ENCODE data around the gene FABP6.

The FABP6 gene

GRCh38 chr5:160262151-160263074 lies 33.1 kb downstream of the FABP6 start:
- DNase-seq (ENCODE audit: low spot score) = peak; percentile 31

- DNase-seq (ENCODE audit: low spot score) = no peak
These were observed 34.1 kb downstream of the FABP6 start for GRCh38 chr5:160263326-160263855.

DNA sequence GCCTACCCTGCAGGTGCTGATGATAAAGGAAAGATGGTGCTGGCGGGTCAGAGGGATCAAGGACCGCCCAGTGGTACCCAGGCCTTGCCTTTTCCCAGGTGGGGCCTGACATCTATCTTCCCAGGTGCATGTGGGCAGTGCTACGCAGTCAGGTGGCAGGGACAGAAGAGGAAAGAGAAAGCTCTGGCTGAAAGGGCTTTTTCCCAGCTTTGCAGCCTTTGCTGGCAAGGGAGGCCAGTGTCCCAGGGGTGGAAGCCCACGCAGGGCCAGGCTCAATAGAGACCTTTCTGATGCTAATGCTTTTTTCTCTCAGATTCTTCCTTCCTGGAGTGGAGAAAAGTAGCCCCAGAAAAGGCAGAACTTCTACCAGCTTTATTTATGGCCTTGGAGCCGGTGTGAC lies 36.7 kb downstream of the FABP6 start:
- no peak for DNase-seq (ENCODE audit: low spot score)

- DNase-seq (ENCODE audit: low spot score) = no peak
These were observed 37.5 kb downstream of the FABP6 start for GRCh38 chr5:160266752-160267345.

DNA sequence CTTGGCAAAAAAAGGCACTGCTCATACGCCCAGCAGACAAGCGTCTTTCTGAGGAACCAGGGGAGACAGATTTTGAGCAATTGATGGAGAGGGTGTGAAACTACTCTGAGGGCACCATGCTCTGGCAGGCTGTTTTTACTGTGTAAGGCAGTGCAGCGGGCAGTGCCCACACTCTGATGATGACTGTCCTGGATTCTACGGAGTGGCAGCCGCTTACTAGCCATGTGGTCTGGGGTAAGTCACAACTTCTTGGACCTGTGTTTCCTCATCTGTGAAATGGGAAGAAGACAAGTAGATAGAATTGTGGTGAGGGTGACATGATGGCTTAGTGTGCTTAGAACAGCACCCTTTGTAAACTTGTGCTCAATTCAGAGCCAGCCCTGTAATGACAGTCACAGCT lies 38.8 kb downstream of the FABP6 start:
- no peak for DNase-seq (ENCODE audit: low spot score)

DNA sequence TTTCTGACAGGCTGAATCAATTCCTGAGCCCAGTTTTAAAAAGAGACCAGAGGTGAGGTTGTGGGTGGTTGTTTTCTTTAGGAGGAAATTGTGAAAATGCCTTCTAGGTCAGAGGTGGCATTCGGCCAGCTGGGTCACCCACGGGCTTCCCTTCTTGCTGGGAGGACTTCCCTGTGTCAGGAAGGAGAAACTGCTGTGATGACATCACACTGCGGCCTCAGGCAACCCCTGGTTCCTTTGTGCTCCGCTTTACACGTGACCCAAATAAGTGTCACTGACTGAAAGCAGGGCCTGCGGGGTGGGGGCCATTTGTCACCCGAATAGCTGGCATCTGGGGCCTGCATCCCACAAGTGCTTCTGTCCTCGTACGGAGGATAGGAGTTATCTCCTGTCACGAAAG lies 39.7 kb downstream of the FABP6 start:
- peak; percentile 63 for DNase-seq (ENCODE audit: low spot score)

DNA sequence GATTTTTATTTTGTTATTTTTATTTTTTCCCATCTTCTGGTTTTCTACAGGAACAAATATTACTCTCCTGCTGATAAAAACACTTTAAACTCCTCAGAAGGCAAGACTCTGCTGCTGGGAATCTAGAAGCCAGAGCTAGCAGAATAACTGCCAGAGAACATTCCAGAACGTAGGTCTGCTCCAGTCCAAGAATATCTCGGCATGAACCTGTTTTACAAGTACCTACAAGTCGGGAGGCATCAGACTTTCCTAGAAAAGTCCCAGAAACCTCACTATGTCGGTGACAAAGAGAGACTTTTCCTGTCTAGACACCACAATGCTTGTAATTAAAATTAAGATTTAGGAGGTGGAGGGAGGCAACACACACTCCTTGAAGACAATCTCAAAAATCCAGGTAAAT lies 41.4 kb downstream of the FABP6 start:
- no peak for DNase-seq (ENCODE audit: low spot score)

DNA sequence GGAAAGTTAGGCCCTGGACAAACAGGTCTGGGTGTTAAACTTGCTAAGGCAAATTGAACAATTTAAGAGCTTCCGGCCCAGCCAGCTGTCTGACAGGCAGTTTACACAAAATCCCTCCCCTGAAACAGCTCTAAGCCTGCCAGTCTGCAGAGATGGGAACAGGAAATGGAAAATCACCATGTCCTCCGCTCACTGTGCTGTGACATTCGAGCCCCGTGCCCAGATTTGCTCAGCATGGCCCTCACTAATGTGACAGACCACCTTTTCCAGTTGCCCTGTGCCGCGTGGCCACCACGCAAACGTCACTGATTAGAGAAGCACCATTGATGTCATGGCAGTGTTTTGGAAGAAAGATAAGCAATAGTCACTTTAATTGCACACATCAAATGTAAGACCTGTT lies 42.1 kb downstream of the FABP6 start:
- DNase-seq (ENCODE audit: low spot score) = no peak

DNA sequence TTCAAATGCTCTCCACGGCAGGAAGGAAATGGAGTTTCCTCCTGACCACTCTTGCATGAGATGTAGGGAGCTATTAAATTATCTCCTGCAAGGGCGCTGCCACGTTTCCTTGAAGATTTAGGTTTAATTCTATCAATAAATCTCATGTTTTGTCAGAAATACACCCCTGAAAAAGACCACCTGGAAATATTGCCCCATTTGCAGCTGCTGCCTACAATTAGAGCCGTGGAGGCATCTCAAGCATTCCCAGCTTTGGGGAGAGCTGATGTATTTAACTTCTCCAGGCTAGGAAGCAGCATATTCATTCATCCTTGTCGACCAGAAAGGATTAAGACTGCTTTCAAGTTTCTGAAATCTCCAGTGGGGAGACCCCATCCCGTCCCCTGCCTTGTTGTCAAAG lies 42.5 kb downstream of the FABP6 start:
- no peak for DNase-seq (ENCODE audit: low spot score)

GRCh38 chr5:160272264-160272663 lies 43.0 kb downstream of the FABP6 start:
- DNase-seq (ENCODE audit: low spot score) = no peak

GRCh38 chr5:160272889-160273288 lies 43.6 kb downstream of the FABP6 start:
- DNase-seq (ENCODE audit: low spot score) = no peak

- no peak for DNase-seq (ENCODE audit: low spot score)
These were observed 45.2 kb downstream of the FABP6 start for GRCh38 chr5:160274483-160274931.

DNA sequence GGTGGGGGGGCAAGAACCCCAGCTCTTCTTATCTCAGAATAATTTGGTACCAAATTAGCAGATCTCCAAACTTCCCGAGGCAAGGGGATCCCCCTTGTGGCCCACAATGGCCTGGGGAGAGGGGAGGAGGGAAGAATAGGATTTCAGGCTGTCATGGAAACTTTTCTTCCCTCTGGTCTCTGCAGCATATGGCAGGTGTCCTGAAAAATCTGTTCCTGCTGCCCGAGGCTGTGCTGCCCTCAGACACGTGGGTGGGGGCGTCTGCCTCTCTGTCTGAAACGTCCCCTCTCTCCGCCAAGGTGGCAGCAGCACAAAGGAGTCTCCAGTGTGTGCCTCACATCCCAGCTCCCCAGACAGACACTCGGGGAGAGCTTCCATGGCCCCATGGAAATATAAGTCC lies 49.0 kb downstream of the FABP6 start:
- DNase-seq (ENCODE audit: low spot score) = no peak

GRCh38 chr5:160280384-160281095 lies 51.2 kb downstream of the FABP6 start:
- no peak for DNase-seq (ENCODE audit: low spot score)

- DNase-seq (ENCODE audit: low spot score) = no peak
These were observed 52.0 kb downstream of the FABP6 start for GRCh38 chr5:160281275-160281674.

DNA sequence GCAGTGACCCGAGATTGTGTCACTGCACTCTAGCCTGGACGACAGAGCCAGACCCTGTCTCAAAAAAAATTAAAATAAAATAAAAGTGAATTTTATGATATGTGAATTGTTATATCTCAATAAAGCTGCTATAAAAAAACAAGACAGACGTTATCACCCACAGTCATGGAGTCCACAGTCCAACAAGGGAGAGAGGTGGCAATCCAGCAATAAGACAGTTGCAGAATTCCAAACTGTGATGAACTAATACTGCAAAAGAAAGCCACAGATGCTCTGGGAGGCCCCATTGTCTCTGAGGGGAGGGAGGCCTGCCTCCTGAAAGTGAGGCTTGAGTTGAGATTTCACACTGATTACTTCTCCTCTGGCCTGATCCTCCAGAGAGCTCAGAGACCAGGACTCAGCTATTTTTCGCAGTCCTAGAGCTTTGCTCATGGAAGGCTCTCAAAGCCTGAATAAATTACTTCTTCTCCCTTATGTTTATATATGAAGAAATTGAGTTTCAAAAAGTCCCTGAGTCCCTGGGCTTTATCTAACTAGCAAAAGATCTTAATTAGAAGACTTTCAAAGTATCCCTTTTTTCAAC lies 55.1 kb downstream of the FABP6 start:
- DNase-seq (ENCODE audit: low spot score) = no peak

DNA sequence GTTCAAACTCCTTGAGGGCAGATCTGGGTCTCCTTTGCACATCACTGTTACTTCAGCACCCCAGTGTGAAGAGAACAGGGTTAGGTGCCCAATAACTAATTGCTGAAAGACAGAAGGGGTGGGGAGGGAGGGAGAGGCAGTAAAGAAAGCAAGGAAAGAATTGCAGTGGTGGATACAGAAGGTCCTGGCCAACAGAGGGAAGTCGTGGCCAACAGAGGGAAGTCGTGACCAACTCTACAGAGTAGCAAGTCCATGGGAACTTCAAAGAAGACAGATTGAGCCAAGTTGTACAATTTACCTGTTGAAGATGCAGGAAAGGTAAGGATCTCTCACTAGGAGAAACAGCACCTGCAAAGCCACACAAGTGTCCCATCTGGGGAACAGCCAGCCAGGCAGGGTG lies 56.0 kb downstream of the FABP6 start:
- no peak for DNase-seq (ENCODE audit: low spot score)

DNA sequence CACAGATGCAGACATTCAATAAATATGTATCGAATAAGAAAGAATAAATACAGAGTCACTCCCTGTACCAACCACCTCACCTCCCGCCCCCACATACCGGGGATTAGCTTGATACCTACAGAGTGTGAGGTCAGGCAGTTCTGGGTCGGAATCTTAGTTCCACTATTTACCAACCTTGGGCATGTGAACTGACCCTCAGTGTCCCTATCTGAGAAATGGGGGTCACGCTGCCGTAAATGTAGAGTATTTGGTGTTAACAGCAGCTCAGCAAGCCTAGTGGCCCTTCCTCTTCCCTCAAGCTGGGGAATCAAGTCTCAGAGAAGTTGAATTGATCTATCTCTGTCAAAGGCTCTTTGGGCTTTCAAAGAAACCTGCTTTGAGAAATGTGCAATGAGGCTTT lies 57.6 kb downstream of the FABP6 start:
- DNase-seq (ENCODE audit: low spot score) = no peak

DNA sequence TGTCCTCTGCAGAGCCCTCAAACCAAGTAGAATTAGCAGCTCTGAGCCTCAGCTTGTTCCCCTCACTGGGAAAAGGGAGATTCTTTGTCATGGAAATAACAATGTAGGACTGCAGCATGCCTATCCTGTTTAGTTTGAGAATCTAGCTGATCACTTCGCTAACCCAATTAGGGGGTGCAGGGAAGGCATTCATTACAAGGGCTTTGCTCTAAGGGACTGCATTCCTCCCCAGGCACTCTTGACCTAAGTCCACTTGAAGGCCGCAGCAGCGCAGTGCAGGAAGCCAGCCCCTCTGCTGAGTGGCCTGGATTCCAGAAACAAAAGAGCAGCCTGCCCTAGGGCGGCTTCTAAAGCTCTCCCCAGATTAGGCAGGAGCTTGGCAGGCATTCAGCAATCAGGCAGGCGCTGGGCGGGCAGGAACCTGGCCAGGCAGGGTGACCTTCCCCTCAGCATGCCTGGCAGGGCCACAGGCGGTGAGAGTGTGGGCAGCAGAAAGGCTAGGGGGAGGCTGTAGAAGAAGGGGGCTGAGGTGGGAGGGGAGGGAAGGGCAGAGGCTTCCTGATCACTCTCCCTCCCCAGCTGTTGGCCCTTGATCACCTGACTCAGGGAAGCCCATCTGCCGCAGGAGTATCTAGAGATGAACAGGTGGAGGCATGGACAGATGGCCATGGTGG lies 58.2 kb downstream of the FABP6 start:
- no peak for DNase-seq (ENCODE audit: low spot score)
